ENCODE data around the gene HADHA. TPM values are rescaled to one million over a fixed set of nuclear protein-coding genes. Genes with fewer than 3 reads are reported as not detected.

HADHA gene
- total RNA-seq, 1 donor from 2014 or later = 523 TPM

DNA sequence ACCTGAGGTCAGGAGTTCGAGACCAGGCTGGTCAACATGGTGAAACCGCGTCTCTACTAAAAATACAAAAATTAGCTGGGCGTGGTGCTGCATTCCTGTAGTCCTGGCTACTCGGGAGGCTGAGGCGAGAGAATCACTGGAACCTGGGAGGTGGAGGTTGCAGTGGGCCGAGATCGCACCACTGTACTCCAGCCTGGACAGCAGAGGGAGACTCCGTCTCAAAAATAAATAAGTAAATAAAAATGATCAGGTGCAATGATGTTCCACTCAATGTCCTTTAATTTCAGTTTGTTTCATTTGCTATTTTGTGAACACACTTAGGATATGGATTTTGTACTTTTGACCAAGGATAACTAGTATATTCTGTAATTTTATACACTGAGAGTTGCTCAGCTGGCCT, 9.3 kb downstream of the HADHA start:
- Histone ChIP-seq H3K4me3 (no peak overlapping the region), H3K27me3 (ENCODE audit: low read depth) (no peaks in the 10 kb centered on the region), H3K9me3 (replicated peaks) (no peaks in the 10 kb centered on the region), H3K27ac (replicated peaks) (no peak overlapping the region), H3K36me3 (peaks cover 85% of the 10 kb centered on the region), H3K4me1 (peaks cover 30% of the 10 kb centered on the region)
- intact Hi-C loops (cut with micrococcal nuclease) = loop anchor here (10.0 kb wide), 1 partner anchor 90 kb away; no protein-coding TSS in a partner anchor
- TF ChIP-seq CTCF (IDR thresholded peaks at IDR 0.05; ENCODE audit: borderline replicate concordance) = peak; percentile 44
- no peak for DNase-seq

DNA sequence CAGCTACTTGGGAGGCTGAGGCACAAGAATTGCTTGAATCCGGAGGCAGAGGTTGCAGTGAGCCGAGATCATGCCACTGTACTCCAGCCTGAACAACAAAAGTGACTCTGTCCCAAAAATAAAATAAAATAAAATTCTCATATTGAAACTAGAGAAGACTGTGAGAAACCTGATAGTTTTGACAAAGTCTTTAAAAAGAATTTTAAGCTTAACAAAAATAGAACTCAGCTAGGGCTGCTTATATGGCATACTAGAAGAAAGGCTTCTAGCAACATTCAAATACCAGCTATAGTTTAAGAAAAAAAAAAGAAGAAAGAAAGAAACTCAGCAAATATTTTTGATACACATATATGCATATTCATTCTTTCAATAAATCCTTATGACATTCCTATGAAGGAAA, 13.6 kb downstream of the HADHA start:
- Histone ChIP-seq H3K4me3 (no peak overlapping the region), H3K27ac (replicated peaks) (no peak overlapping the region), H3K36me3 (peaks cover 100% of the 10 kb centered on the region), H3K9me3 (replicated peaks) (no peaks in the 10 kb centered on the region), H3K27me3 (ENCODE audit: low read depth) (no peaks in the 10 kb centered on the region), H3K4me1 (no peaks in the 10 kb centered on the region)
- DNase-seq = no peak
- TF ChIP-seq CTCF (IDR thresholded peaks at IDR 0.05; ENCODE audit: borderline replicate concordance) = no peak
- intact Hi-C loops (cut with micrococcal nuclease) = loop anchor here (10.0 kb wide), 1 partner anchor 94 kb away; no protein-coding TSS in a partner anchor

DNA sequence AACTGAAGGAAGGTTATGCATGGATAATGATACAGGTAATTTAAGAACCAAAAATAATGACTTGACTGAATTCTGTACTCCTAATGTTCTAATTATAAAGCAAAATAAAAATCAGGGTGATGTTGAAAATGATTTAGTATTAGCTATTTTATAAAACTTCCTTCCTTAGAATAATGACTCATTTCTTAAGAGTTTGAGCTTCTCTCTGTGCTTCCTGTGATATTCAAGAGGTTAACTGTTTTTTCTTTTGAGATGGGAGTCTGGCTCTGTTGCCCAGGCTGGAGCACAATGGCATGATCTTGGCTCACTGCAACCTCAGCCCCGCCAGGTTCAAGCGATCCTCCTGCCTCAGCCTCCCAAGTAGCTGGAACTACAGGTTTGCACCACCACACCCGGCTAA, 14.8 kb downstream of the HADHA start:
- DNase-seq = no peak
- TF ChIP-seq CTCF (IDR thresholded peaks at IDR 0.05; ENCODE audit: borderline replicate concordance) = no peak
- Histone ChIP-seq H3K27me3 (ENCODE audit: low read depth) (no peaks in the 10 kb centered on the region), H3K9me3 (replicated peaks) (no peaks in the 10 kb centered on the region), H3K4me3 (no peak overlapping the region), H3K4me1 (no peaks in the 10 kb centered on the region), H3K27ac (replicated peaks) (no peak overlapping the region), H3K36me3 (peaks cover 96% of the 10 kb centered on the region)
- intact Hi-C loops (cut with micrococcal nuclease) = no loop called here

- H3K27me3 ChIP-seq (ENCODE audit: low read depth) = no peaks in the 10 kb centered on the region
- no peak for TF ChIP-seq CTCF (IDR thresholded peaks at IDR 0.05; ENCODE audit: borderline replicate concordance)
- peaks cover 91% of the 10 kb centered on the region for H3K36me3 ChIP-seq
- H3K27ac ChIP-seq (replicated peaks) = no peak overlapping the region
- no peak overlapping the region for H3K4me3 ChIP-seq
- intact Hi-C loops (cut with micrococcal nuclease) = no loop called here
- H3K4me1 ChIP-seq = no peaks in the 10 kb centered on the region
- H3K9me3 ChIP-seq (replicated peaks) = no peaks in the 10 kb centered on the region
- no peak for DNase-seq
These were observed 20.3 kb downstream of the HADHA start for GRCh38 chr2:26224095-26224494.

DNA sequence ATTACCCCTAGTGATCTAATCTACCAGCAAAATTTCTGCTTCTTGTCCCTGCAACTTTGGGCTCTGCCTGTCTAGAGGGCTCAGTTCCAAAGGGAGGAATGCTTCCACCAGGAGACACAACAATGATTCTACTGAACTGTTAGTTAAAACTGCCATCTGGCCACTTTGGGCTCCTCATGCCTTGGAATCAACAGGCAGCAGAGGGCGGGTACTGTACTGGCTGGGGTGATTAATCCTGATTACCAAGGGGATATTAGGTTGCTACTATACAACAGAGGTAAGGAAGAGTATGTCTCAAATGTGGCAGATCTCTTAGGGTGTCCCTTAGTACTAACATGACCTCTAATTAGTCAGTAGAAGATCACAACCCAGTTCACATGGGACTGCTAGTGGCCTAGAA, 21.4 kb downstream of the HADHA start:
- no peak for DNase-seq
- Histone ChIP-seq H3K4me3 (no peak overlapping the region), H3K27ac (replicated peaks) (peak overlapping the region; percentile 34), H3K27me3 (ENCODE audit: low read depth) (no peaks in the 10 kb centered on the region), H3K36me3 (peaks cover 89% of the 10 kb centered on the region), H3K9me3 (replicated peaks) (no peaks in the 10 kb centered on the region), H3K4me1 (no peaks in the 10 kb centered on the region)
- intact Hi-C loops (cut with micrococcal nuclease) = no loop called here
- no peak for TF ChIP-seq CTCF (IDR thresholded peaks at IDR 0.05; ENCODE audit: borderline replicate concordance)

DNA sequence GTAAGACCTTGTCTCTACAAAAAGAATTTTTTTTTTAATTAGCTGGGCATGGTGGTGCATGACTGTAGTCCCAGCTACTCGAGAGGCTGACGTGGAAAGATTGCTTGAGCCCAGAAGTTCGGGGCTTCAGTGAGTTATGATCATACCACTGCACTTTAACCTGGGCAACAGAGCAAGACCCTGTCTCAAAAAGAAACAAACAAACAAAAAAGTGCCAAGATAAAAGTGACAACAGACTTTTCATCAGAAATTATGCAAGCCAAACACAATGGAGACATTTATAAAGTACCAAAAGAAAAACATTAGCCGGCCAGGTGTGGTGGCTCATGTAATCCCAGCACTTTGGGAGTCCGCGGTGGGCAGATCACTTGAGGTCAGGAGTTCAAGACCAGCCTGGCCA, 26.7 kb downstream of the HADHA start:
- no peak for DNase-seq
- Histone ChIP-seq H3K4me1 (no peaks in the 10 kb centered on the region), H3K36me3 (peaks cover 93% of the 10 kb centered on the region), H3K27me3 (ENCODE audit: low read depth) (no peaks in the 10 kb centered on the region), H3K9me3 (replicated peaks) (no peaks in the 10 kb centered on the region), H3K4me3 (no peak overlapping the region), H3K27ac (replicated peaks) (no peak overlapping the region)
- TF ChIP-seq CTCF (IDR thresholded peaks at IDR 0.05; ENCODE audit: borderline replicate concordance) = no peak
- intact Hi-C loops (cut with micrococcal nuclease) = no loop called here
